ENCODE results near the gene VCAM1. TPM values are rescaled to one million over a fixed set of nuclear protein-coding genes. Genes with fewer than 3 reads are reported as not detected.

The VCAM1 gene
- total and polyA plus RNA-seq, 2 of the 4 experiments (the other 2 are of a cell fraction): 10.1 to 21.1 TPM

DNA sequence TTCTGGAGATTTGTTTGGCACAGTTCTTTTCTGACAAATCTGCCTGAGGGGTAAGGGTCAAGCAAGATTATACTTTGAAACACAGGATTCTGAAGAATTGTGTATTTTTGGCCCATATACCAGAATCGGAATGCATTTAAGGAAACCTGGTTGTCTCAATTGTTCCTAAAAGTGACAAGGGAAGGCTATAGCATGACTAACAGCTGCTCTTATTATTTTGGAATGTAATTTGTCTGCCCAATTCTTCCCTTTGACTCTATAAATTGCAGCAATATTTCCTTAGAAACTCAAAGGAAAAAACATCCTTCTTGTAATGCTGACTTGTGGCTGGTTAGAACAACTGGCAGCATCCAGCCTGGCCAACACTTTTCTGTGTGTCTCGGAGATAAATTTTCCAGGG lies 15.8 kb upstream of the VCAM1 start:
- CTCF ChIA-PET: no interaction called here

More for the DNA sequence above, 15.8 kb upstream of the VCAM1 start:
- H3K79me1 ChIP-seq (ENCODE audit: low read depth in 1 of 2, low read length in 2 of 2): no peaks in the 10 kb centered on the region
- H2BK5ac ChIP-seq (ENCODE audit: low read depth, low read length, poor library complexity, severe bottlenecking): no peak overlapping the region
- no peak for ATAC-seq (ENCODE audit: low read depth)
- no peak overlapping the region for H3K9ac ChIP-seq (ENCODE audit: low read depth, low read length)
- no peak for DNase-seq
- H4K91ac ChIP-seq (ENCODE audit: insufficient read depth, low read depth, low read length): no peak overlapping the region
- H3K18ac ChIP-seq (ENCODE audit: low read depth, low read length): no peak overlapping the region; the same call in 1 of the 2 replicates
- peak overlapping the region; percentile 29; the same call in 1 of the 2 replicates for H2BK20ac ChIP-seq (ENCODE audit: low read depth, low read length)
- no peak overlapping the region for H3K56ac ChIP-seq (ENCODE audit: extremely low read depth, insufficient read depth, low read length)
- no peak overlapping the region for H2AK5ac ChIP-seq (ENCODE audit: low read depth, low read length)
- no peak overlapping the region for H2AK9ac ChIP-seq (replicated peaks; ENCODE audit: low read depth, low read length, poor library complexity)
- H3K9me3 ChIP-seq (ENCODE audit: control insufficient read depth, insufficient read depth, low read length): no peaks in the 10 kb centered on the region
- dilution Hi-C loops (cut with HindIII; ENCODE audit: low sequenced_read_pairs, unreplicated experiment): no loop called here
- no CpG with 5 or more reads among the region's 2 CpGs for WGBS, 2 experiments (ENCODE audit: extremely low coverage in 2 of 2, insufficient read length in 1 of 2)
- H3K4me3 ChIP-seq (ENCODE audit: insufficient read depth, low read depth, low read length): no peak overlapping the region
- POLR2A ChIA-PET (ENCODE audit: unreplicated experiment): no interaction called here
- H3K36me3 ChIP-seq (ENCODE audit: control insufficient read depth, insufficient read depth, low read length): no peaks in the 10 kb centered on the region
- H2AFZ ChIP-seq (replicated peaks; ENCODE audit: low read length, poor library complexity): no peak overlapping the region
- H3K27me3 ChIP-seq (ENCODE audit: control insufficient read depth, insufficient read depth, low read length): no peaks in the 10 kb centered on the region
- no TSS peak for BruUV-seq (replicated peaks)
- peak overlapping the region; percentile 17; the same call in 1 of the 2 replicates for H3K4ac ChIP-seq (ENCODE audit: low read depth, low read length)
- no peak overlapping the region for H3K4me2 ChIP-seq (ENCODE audit: low read depth, low read length)
- no peak overlapping the region; the same call in 1 of the 2 replicates for H3K14ac ChIP-seq (replicated peaks; ENCODE audit: low read depth, low read length)
- H3K4me1 ChIP-seq (ENCODE audit: control insufficient read depth, insufficient read depth, low read length): peaks cover 22% of the 10 kb centered on the region
- in situ Hi-C loops (cut with MboI; ENCODE audit: low sequenced_read_pairs): no loop called here
- TF ChIP-seq MXI1 (IDR thresholded peaks at IDR 0.05; ENCODE audit: borderline replicate concordance, low read depth, low read length) (no peak), SMC3 (IDR thresholded peaks at IDR 0.05; ENCODE audit: low read depth, low read length) (no peak), BHLHE40 (IDR thresholded peaks at IDR 0.05; ENCODE audit: low read depth, low read length) (no peak), RCOR1 (IDR thresholded peaks at IDR 0.05; ENCODE audit: insufficient replicate concordance, low read length) (no peak), CHD1 (IDR thresholded peaks at IDR 0.05; ENCODE audit: low read depth, low read length) (no peak)
- TF ChIP-seq, protein P1, sequence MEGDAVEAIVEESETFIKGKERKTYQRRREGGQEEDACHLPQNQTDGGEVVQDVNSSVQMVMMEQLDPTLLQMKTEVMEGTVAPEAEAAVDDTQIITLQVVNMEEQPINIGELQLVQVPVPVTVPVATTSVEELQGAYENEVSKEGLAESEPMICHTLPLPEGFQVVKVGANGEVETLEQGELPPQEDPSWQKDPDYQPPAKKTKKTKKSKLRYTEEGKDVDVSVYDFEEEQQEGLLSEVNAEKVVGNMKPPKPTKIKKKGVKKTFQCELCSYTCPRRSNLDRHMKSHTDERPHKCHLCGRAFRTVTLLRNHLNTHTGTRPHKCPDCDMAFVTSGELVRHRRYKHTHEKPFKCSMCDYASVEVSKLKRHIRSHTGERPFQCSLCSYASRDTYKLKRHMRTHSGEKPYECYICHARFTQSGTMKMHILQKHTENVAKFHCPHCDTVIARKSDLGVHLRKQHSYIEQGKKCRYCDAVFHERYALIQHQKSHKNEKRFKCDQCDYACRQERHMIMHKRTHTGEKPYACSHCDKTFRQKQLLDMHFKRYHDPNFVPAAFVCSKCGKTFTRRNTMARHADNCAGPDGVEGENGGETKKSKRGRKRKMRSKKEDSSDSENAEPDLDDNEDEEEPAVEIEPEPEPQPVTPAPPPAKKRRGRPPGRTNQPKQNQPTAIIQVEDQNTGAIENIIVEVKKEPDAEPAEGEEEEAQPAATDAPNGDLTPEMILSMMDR (conservative IDR thresholded peaks at IDR 0.05; ENCODE audit: low read depth, low read length): no peak
- TF ChIP-seq, protein P2, sequence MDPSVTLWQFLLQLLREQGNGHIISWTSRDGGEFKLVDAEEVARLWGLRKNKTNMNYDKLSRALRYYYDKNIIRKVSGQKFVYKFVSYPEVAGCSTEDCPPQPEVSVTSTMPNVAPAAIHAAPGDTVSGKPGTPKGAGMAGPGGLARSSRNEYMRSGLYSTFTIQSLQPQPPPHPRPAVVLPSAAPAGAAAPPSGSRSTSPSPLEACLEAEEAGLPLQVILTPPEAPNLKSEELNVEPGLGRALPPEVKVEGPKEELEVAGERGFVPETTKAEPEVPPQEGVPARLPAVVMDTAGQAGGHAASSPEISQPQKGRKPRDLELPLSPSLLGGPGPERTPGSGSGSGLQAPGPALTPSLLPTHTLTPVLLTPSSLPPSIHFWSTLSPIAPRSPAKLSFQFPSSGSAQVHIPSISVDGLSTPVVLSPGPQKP (IDR thresholded peaks at IDR 0.05; ENCODE audit: borderline replicate concordance, low read depth, low read length): no peak
- intact Hi-C loops (cut with micrococcal nuclease): no loop called here
- peaks cover 3% of the 10 kb centered on the region; the same call in 1 of the 2 replicates for H4K20me1 ChIP-seq (ENCODE audit: insufficient read depth, low read length)
- H4K5ac ChIP-seq (ENCODE audit: low read depth, low read length): no peak overlapping the region
- H2BK15ac ChIP-seq (ENCODE audit: low read depth, low read length): no peak overlapping the region; the same call in 2 of the 3 replicates
- no peak overlapping the region for H3K27ac ChIP-seq (ENCODE audit: insufficient read depth, low read length)
- peak overlapping the region; percentile 9; the same call in 1 of the 2 replicates for H2BK120ac ChIP-seq (ENCODE audit: low read depth, low read length)
- H3K9me1 ChIP-seq (ENCODE audit: insufficient read depth, low read length): peaks cover 10% of the 10 kb centered on the region
- H3K23ac ChIP-seq (ENCODE audit: low read depth, low read length): no peak overlapping the region
- H4K8ac ChIP-seq (ENCODE audit: low read depth in 2 of 2, low read length in 2 of 2): peak overlapping the region in 1 of 2 experiments; percentile 71; a peak in 2 of 4 replicates

All from IMR-90 (cell line).